Transverse colon (tissue), 4 donors: ENCODE results near the gene GAMT.

Source experiments
- EP300 ChIP-seq: sonication (generic); formaldehyde crosslinking; IDR thresholded peaks from one replicate; pipeline ENCODE4 v1.6.1; 2017; ENCODE audit warnings: antibody characterized with exemption, low read depth
- POLR2AphosphoS5 ChIP-seq, 3 donors: sonication (generic); formaldehyde crosslinking; IDR thresholded peaks; one replicate each; pipeline ENCODE4 v1.6.1; 2016; ENCODE audit warnings: antibody characterized with exemption in 3 of 3
- TF ChIP-seq, protein P1 (sequence below), 5 experiments: fragments of 200-600 bp in 3 of 5; fragments of 450-650 bp in 2 of 5; sonication (generic) in 3 of 5; IDR thresholded peaks; 1 replicate in 2 of 5; 2 replicates in 3 of 5; pipeline ENCODE4 v1.5.1; 2016 to 2017; ENCODE audit warnings: antibody characterized with exemption in 5 of 5, inconsistent platforms in 3 of 5, mild to moderate bottlenecking in 2 of 5, moderate library complexity in 1 of 5

DNA sequence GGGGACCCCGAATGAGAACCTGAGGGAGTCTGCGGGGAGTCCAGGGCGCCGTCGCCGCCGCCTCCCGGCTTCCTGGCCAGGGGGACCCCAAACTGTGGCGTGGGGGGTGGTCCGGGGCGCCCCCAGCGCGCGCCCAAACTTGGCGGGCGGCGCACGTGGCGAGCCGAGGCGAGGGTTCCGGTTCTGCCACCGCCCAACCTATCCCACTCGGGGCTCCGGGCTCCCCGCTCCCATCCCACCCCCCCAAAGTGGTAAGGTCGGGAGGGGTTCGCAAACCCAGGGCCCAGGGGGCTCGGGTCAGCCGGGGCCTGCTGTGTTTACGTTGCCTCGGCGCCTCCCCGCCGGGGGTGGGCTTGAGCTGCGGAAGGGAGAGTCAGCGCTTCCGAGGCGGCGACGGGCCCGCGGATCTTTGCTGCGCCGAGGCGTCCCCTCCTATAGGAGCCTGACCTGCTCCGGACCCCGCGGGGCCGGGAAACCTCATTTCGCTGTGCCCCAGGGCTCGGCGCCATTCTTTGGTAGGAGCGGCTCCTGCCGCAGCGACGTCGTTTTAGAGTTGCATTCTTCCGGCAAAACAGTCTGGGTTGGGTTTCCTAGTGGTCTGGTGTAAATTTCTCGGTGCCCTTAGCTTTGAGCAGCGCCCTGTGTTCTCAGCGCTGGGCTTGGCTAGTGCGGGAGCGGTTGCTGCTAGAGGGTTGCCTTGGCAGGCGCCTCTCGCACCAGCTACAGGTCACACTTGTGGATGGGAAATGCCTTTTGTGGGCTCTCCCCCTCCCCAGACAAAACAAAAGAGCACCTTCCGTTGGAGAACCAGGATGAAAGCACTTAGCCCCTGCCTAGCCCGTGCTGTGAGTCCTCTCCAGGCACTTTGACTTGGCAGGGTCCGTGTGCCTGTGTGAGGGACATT is 7.2 kb upstream of the GAMT start:
- TF ChIP-seq POLR2AphosphoS5 (IDR thresholded peaks at IDR 0.05) (peak in 1 of 3 donors; percentile 38), EP300 (no peak)
- TF ChIP-seq, protein P1, sequence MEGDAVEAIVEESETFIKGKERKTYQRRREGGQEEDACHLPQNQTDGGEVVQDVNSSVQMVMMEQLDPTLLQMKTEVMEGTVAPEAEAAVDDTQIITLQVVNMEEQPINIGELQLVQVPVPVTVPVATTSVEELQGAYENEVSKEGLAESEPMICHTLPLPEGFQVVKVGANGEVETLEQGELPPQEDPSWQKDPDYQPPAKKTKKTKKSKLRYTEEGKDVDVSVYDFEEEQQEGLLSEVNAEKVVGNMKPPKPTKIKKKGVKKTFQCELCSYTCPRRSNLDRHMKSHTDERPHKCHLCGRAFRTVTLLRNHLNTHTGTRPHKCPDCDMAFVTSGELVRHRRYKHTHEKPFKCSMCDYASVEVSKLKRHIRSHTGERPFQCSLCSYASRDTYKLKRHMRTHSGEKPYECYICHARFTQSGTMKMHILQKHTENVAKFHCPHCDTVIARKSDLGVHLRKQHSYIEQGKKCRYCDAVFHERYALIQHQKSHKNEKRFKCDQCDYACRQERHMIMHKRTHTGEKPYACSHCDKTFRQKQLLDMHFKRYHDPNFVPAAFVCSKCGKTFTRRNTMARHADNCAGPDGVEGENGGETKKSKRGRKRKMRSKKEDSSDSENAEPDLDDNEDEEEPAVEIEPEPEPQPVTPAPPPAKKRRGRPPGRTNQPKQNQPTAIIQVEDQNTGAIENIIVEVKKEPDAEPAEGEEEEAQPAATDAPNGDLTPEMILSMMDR (IDR thresholded peaks at IDR 0.05), result peak in 1 of 5 experiments; percentile 6
